OCI-LY3 (cell line): ENCODE data around the gene NRF1.

ENCODE experiments used
- CTCF ChIP-seq: fragments of 200-600, 300-600 bp; sonication (generic); IDR thresholded peaks from 2 replicates; pipeline ENCODE4 v1.5.1; 2014; ENCODE audit warnings: antibody characterized with exemption, low read length, low read depth
- EZH2phosphoT487 ChIP-seq: fragments of 200-600 bp; shearing (Covaris generic); IDR thresholded peaks from 2 replicates; pipeline ENCODE4 v1.6.1; 2018; ENCODE audit warnings: antibody characterized with exemption, mixed run types, low read depth

- TF ChIP-seq CTCF (no peak), EZH2phosphoT487 (no peak)
These were observed 79.2 kb downstream of the NRF1 start for GRCh38 chr7:129690701-129691100.
